IPS-15b (cell line): Measurements from ENCODE around the gene RAP2C.

Source experiments
- H3K27me3 ChIP-seq: one replicate; pipeline ENCODE4 v1.6.1; 2013; ENCODE audit warnings: low read length; ENCODE audit not compliant: control insufficient read depth, insufficient read depth
- H3K36me3 ChIP-seq: one replicate; pipeline ENCODE4 v1.6.1; 2013; ENCODE audit warnings: low read length; ENCODE audit not compliant: control insufficient read depth, insufficient read depth
- H3K4me1 ChIP-seq: one replicate; pipeline ENCODE4 v1.6.1; 2013; ENCODE audit warnings: mild to moderate bottlenecking, low read length; ENCODE audit not compliant: control insufficient read depth, insufficient read depth
- H3K4me3 ChIP-seq: one replicate; pipeline ENCODE4 v1.5.1; 2013; ENCODE audit warnings: low read depth, low read length
- H3K9ac ChIP-seq: one replicate; pipeline ENCODE4 v1.6.1; 2013; ENCODE audit warnings: low read depth, mild to moderate bottlenecking, low read length
- H3K9me3 ChIP-seq: one replicate; pipeline ENCODE4 v1.6.1; 2013; ENCODE audit warnings: mild to moderate bottlenecking, low read length; ENCODE audit not compliant: control insufficient read depth, insufficient read depth

Gene RAP2C

DNA sequence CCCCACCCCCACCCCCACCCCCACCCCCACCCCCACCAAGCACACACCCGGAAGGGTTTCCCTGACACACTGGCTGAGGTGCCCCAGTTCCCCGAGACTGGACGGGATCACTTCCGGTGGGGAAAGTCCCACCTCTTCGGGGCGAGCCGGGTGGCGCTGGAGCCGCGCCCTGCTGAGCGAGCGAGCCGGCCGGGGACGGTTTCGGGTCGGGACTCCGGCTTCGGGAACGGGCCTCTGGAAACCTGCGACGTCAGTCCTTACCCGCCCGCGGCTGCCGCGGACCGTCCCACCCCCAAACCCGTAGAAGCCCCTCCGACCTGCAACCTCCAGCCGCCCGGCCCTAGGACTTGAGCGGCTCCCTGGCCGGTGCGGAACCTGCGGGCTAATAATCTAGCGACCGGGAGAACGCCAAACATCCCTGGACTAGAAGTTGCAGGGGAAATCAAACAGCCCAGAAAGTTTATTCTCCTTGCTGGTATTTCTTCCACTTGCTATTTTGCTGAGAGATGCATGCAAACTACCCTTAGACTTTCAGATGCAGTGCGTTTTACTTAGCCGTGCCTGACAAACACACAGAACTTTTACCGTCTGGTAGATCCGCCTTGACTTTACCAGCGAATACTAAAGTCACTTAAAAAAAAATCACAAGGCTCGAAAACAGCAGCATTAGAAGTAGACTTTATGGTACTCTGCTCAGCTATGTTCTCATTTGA is 991 bp downstream of the RAP2C start:
- Histone ChIP-seq H3K9me3 (no peaks in the 10 kb centered on the region), H3K4me3 (peak overlapping the region; percentile 84), H3K9ac (peak overlapping the region; percentile 81), H3K4me1 (peaks cover 4% of the 10 kb centered on the region), H3K36me3 (no peaks in the 10 kb centered on the region), H3K27me3 (no peaks in the 10 kb centered on the region)

DNA sequence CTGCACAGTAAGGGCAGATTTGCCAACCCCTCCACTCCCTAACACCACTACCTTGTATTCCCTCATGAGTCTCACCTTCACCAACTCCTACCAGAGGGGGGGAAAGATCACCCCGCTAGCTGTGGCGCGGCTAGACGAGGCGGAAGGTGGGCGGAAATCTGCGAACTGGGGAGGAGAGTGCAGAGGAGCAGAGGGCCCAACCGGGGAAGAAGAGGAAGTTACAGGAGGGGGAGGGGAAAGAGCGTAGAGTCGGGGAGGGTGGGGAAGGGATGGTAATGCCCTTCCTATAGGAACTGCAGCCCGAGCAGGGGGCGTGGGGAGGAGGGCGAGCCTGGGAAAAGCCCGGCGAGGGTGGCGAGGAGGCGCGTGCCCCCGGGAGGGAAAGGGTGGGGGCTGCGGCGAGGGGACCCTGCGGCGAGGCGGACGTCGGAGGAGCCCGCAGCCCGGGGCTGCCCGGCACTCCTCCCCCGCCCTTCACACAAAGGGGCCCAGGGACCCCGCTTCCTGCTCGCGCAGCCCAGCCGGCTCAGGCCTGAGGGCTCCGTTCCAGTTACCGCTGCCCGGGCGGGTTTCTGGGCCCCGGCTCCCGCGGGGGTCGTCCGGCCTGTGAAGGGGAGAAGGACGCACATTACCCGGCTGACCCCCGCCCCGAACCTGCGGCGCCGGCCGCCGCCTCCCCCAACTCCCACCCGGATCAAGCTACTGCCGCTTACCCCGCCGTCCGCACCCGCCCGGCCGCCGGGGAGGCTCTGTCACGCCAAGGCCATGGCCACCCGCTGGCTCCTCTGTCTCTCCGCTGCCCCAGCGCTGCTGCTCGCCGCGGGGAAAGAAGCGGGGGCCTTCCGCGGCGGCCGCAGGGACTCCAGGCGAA is 1.8 kb downstream of the RAP2C start:
- Histone ChIP-seq H3K27me3 (no peaks in the 10 kb centered on the region), H3K9ac (peak overlapping the region; percentile 77), H3K36me3 (no peaks in the 10 kb centered on the region), H3K4me1 (peaks cover 4% of the 10 kb centered on the region), H3K4me3 (peak overlapping the region; percentile 80), H3K9me3 (no peaks in the 10 kb centered on the region)

DNA sequence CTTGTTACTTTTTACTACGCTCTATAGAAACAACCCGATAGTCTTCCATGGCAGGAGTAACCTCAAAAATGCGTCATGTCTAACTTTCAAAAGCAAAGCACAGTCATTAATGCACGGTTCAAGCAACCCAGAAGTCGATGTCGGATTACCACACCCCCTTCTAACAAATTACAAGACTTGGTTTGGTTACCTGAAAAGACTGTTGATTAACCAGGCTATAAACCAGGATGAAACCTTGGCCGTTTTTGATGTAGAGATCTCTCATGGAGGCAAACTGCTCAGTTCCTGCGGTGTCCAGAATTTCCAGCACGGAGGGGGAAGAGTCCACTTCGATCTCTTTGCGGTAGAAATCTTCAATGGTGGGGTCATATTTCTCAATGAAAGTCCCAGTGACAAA is 2.4 kb downstream of the RAP2C start:
- no peaks in the 10 kb centered on the region for H3K9me3 ChIP-seq
- peak overlapping the region; percentile 76 for H3K9ac ChIP-seq
- H3K36me3 ChIP-seq: no peaks in the 10 kb centered on the region
- peak overlapping the region; percentile 80 for H3K4me3 ChIP-seq
- no peaks in the 10 kb centered on the region for H3K27me3 ChIP-seq
- peaks cover 4% of the 10 kb centered on the region for H3K4me1 ChIP-seq

DNA sequence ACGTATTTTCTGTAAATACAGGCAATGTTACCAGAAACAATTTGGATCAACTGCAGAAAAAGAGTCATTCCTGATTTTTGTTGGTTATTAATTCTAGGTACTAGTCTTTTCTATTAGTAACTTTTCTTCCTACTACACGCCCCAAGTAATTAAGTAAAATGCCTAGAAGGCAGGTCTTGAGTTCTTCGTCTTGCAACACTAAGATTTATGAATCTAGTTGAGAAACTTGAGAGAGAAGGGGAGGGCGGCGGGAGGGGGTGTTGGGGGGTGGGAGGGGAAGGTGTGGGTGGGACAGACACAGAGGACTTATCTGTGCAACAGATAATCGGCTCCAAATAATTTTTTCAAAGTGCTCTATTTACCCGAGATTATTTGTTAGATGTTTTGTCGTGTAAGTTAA is 3.0 kb downstream of the RAP2C start:
- Histone ChIP-seq H3K9ac (no peak overlapping the region), H3K27me3 (no peaks in the 10 kb centered on the region), H3K4me1 (peaks cover 4% of the 10 kb centered on the region), H3K4me3 (peak overlapping the region; percentile 80), H3K36me3 (no peaks in the 10 kb centered on the region), H3K9me3 (no peaks in the 10 kb centered on the region)

DNA sequence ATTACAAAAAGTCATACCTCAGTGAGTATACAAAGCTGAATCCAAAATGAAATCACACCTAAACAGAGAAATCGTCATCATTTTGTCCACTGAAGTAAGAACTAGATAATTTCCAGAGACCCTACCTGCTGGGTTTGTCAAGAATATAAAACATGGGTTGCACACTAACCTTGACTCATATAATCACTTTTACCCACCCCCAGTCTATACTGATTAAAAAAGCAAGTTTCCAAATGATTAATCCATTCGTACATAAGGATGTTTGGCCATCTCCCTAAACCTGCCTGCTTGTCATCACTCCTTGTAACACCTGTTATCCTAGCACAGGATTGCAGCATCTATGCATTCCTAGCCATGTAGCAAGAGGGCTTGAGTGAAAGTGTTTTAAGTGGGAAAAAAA is 4.7 kb downstream of the RAP2C start:
- H3K9ac ChIP-seq: no peak overlapping the region
- no peaks in the 10 kb centered on the region for H3K36me3 ChIP-seq
- H3K4me3 ChIP-seq: no peak overlapping the region
- H3K9me3 ChIP-seq: no peaks in the 10 kb centered on the region
- H3K27me3 ChIP-seq: no peaks in the 10 kb centered on the region
- peaks cover 2% of the 10 kb centered on the region for H3K4me1 ChIP-seq

DNA sequence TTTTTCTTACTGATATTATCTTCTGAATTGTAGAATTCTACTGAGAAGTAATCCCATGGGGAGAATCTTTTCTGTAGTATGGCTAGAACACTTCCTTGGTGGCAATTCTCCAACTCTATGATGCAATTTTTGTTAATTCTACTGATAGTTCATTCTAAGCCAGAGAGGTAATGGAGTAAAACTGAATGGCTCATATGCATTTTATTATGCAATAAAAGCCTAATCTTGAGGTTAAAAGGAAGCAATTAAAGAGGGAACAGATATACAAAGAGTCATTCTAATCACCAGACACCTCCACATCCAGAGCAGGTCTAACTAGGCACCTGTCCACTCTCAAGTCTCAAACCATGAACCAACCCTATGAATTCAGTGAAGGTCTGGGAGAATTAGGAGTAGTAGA is 9.7 kb downstream of the RAP2C start:
- Histone ChIP-seq H3K36me3 (no peaks in the 10 kb centered on the region), H3K4me1 (no peaks in the 10 kb centered on the region), H3K4me3 (no peak overlapping the region), H3K9ac (no peak overlapping the region), H3K9me3 (no peaks in the 10 kb centered on the region), H3K27me3 (no peaks in the 10 kb centered on the region)

DNA sequence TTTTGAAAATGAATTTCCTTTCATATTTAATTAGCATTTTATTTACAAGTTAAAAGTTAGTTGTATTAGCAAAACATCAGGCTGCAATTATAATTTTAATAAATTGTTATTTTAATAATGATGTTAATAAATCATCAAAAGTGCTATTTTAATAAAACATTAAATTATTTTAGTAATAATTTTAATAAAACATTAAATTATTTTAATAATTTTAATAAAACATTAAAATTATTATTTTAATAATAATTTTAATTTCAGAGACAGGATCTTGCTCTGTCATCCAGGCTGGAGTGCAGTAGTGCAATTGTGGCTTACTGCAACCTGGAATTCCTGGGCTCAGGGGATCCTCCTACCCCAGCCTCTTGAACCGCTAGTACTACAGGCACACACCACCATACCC is 10.8 kb downstream of the RAP2C start:
- H3K9ac ChIP-seq: no peak overlapping the region
- no peaks in the 10 kb centered on the region for H3K27me3 ChIP-seq
- no peaks in the 10 kb centered on the region for H3K4me1 ChIP-seq
- no peak overlapping the region for H3K4me3 ChIP-seq
- H3K9me3 ChIP-seq: no peaks in the 10 kb centered on the region
- H3K36me3 ChIP-seq: no peaks in the 10 kb centered on the region

DNA sequence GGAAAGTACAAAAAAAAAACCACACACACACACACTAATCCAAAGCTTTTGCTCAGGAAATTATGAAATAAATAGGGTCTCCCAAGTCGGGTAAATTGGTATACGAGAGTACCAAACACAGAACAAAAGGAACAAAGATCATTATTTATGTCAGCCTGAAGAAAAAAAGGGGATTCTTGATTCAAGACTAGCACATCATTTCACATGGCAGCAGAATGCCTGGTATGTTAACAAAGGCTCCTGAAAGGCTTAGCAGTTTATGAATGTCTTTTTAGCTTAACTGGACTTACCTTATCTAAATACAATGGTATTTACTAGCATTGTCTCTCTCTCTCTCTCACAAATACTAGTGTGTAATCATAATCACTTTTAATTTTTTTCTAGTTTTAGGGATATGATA is 11.3 kb downstream of the RAP2C start:
- Histone ChIP-seq H3K4me3 (no peak overlapping the region), H3K9ac (no peak overlapping the region), H3K36me3 (no peaks in the 10 kb centered on the region), H3K9me3 (no peaks in the 10 kb centered on the region), H3K4me1 (no peaks in the 10 kb centered on the region), H3K27me3 (no peaks in the 10 kb centered on the region)

DNA sequence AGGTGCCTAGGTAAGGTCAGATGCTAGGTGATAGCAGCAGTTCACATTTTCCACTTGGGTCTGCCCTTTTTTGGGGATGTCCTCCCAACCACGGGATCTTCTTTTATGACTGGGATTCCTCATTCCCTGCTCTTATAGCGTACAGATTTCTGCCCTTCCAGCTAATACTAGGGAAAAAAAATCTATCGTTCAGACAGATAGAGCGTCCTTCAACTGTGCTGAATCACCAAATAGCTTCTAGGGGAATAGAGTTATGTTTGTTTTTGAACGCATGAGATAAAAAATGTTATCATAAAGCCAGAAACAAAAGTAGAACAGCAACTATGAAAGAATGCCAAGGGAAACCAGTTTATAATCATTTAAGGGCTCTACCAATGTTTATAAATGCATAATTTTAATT is 13.0 kb downstream of the RAP2C start:
- Histone ChIP-seq H3K4me3 (no peak overlapping the region), H3K36me3 (no peaks in the 10 kb centered on the region), H3K9ac (no peak overlapping the region), H3K27me3 (no peaks in the 10 kb centered on the region), H3K9me3 (no peaks in the 10 kb centered on the region), H3K4me1 (no peaks in the 10 kb centered on the region)

DNA sequence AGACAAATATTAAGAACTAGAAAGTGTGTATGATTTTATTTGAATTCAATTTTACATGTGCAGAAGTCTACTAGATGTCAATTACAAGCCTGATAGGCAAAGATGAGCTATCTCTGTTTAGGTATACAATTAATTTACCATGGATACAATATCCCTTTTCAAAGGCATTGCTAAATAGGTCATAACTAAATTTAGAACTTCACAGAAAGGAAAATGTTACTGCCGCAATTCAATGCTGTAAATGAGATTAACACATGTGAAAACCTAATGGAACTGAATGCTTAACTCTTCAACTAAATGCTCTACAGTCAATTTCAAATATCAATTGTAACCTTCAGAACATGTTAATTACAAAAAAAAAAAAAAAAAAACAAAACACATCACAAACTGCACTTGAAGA is 14.6 kb downstream of the RAP2C start:
- Histone ChIP-seq H3K9me3 (no peaks in the 10 kb centered on the region), H3K27me3 (no peaks in the 10 kb centered on the region), H3K4me1 (no peaks in the 10 kb centered on the region), H3K36me3 (no peaks in the 10 kb centered on the region), H3K9ac (no peak overlapping the region), H3K4me3 (no peak overlapping the region)

DNA sequence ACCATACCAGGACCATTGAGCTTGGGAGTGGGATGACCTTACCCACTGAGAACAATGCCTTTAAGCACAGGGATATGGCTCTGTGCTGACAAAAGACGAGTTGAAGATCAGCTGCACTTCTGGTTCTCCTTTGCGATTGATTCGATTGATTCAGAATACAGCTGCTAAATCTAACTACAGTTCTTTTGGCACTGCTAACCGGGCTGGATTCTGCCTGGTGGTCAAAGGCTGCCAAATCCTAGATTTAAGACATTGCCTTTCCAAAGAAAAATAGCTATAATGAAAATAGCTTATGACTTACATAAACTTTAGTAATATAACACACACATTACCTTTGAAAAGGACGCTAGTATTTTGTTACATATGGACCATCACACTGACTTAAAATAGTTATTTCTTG is 18.3 kb downstream of the RAP2C start:
- Histone ChIP-seq H3K4me3 (no peak overlapping the region), H3K27me3 (no peaks in the 10 kb centered on the region), H3K36me3 (no peaks in the 10 kb centered on the region), H3K9me3 (no peaks in the 10 kb centered on the region), H3K4me1 (no peaks in the 10 kb centered on the region), H3K9ac (no peak overlapping the region)

DNA sequence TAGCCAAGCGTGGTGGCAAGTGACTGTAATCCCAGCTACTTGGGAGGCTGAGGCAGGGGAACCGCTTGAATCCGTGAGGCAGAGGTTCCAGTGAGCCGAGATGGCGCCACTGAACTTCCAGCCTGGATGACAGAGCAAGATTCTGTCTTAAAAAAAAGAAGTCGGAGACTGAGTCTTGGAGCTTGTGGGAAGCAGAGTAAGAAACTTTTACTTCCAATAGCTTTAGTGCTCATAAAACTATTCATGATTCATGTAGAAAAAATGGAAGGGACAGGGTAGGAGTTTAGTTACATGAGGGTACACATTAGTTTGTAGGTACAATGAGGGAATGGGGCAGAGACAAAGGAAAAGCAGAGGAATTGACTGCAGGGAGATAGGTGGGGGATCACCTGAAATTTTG is 19.3 kb downstream of the RAP2C start:
- Histone ChIP-seq H3K4me3 (no peak overlapping the region), H3K36me3 (no peaks in the 10 kb centered on the region), H3K27me3 (no peaks in the 10 kb centered on the region), H3K9ac (no peak overlapping the region), H3K9me3 (no peaks in the 10 kb centered on the region), H3K4me1 (no peaks in the 10 kb centered on the region)
